WERI-Rb-1 (cell line): ENCODE results near the gene CD200R1.

Source experiments
- DNase-seq: peaks from one replicate; pipeline ENCODE4 v3.0.0-alpha.2; 2020
- H3K27ac ChIP-seq: fragments of 250-450 bp; sonication (Bioruptor Pico); 2 replicates; pipeline ENCODE4 v1.5.1; 2020; ENCODE audit warnings: mild to moderate bottlenecking, moderate library complexity
- H3K27me3 ChIP-seq: fragments of 250-450 bp; sonication (Bioruptor Pico); 2 replicates; pipeline ENCODE4 v1.5.1; 2021; ENCODE audit warnings: mild to moderate bottlenecking, low read depth, moderate library complexity; ENCODE audit not compliant: insufficient read depth, severe bottlenecking
- H3K36me3 ChIP-seq: fragments of 250-450 bp; sonication (Bioruptor Pico); 2 replicates; pipeline ENCODE4 v1.5.1; 2020; ENCODE audit warnings: mild to moderate bottlenecking, moderate library complexity
- H3K4me3 ChIP-seq: 2 replicates; pipeline ENCODE4 v1.5.1; 2011; ENCODE audit warnings: low read depth, mild to moderate bottlenecking, control low read depth, low read length
- H3K9me3 ChIP-seq: fragments of 250-450 bp; sonication (Bioruptor Pico); 2 replicates; pipeline ENCODE4 v1.5.1; 2021; ENCODE audit warnings: mild to moderate bottlenecking, moderate library complexity; ENCODE audit not compliant: severe bottlenecking
- TF ChIP-seq, protein P1 (sequence below): IDR thresholded peaks from 2 replicates; pipeline ENCODE4 v1.5.1; 2011; ENCODE audit warnings: low read depth, mild to moderate bottlenecking, control low read depth, inconsistent platforms, low read length

Gene CD200R1

DNA sequence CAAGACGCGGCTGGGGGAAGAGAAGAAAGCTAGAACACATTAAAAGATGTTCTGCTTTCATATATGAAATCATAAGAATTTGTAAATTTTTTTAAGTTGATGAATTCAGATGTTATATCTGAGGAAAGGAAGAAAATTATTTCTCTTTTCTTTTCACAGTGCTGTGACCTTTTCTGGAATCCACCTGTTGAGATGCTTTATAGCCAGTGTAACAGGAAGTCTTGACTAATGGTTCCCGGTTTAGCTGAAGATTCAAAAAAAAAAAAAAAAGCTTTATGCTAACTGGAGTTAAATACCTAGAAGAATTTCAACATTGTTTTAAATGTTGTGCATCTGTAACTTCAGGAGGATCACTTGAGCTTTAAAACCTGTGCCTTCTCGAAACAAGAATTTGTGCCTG is 25.8 kb upstream of the CD200R1 start:
- TF ChIP-seq, protein P1, sequence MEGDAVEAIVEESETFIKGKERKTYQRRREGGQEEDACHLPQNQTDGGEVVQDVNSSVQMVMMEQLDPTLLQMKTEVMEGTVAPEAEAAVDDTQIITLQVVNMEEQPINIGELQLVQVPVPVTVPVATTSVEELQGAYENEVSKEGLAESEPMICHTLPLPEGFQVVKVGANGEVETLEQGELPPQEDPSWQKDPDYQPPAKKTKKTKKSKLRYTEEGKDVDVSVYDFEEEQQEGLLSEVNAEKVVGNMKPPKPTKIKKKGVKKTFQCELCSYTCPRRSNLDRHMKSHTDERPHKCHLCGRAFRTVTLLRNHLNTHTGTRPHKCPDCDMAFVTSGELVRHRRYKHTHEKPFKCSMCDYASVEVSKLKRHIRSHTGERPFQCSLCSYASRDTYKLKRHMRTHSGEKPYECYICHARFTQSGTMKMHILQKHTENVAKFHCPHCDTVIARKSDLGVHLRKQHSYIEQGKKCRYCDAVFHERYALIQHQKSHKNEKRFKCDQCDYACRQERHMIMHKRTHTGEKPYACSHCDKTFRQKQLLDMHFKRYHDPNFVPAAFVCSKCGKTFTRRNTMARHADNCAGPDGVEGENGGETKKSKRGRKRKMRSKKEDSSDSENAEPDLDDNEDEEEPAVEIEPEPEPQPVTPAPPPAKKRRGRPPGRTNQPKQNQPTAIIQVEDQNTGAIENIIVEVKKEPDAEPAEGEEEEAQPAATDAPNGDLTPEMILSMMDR: no peak
- Histone ChIP-seq H3K36me3 (peaks cover 62% of the 10 kb centered on the region), H3K27ac (no peak overlapping the region)

DNA sequence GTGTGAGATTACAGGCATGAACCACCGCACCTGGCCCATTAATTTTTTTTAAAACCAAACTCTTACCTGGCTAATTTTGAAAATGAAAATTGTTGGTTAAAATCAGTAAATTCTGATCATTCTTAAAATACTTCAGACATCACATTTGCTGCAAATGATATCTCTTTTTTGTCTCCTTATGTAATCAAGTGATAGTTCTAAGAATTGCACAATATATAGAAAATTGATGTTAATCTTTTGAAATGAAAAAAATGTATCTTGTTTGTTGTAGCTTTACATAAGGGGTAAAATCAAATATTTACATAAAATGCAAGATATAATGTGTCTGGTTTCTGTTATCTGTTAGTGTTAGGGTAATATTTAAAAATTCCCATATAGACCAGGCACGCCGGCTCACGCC is 20.9 kb upstream of the CD200R1 start:
- no peak for DNase-seq
- H3K9me3 ChIP-seq: no peaks in the 10 kb centered on the region
- no peak overlapping the region for H3K4me3 ChIP-seq
- H3K36me3 ChIP-seq: peaks cover 20% of the 10 kb centered on the region
- H3K27ac ChIP-seq: no peak overlapping the region
- H3K27me3 ChIP-seq: no peaks in the 10 kb centered on the region
- TF ChIP-seq, protein P1: no peak

More for the DNA sequence above, 25.8 kb upstream of the CD200R1 start:
- no peak for DNase-seq
- Histone ChIP-seq H3K9me3 (no peaks in the 10 kb centered on the region), H3K27me3 (no peaks in the 10 kb centered on the region), H3K4me3 (no peak overlapping the region)

DNA sequence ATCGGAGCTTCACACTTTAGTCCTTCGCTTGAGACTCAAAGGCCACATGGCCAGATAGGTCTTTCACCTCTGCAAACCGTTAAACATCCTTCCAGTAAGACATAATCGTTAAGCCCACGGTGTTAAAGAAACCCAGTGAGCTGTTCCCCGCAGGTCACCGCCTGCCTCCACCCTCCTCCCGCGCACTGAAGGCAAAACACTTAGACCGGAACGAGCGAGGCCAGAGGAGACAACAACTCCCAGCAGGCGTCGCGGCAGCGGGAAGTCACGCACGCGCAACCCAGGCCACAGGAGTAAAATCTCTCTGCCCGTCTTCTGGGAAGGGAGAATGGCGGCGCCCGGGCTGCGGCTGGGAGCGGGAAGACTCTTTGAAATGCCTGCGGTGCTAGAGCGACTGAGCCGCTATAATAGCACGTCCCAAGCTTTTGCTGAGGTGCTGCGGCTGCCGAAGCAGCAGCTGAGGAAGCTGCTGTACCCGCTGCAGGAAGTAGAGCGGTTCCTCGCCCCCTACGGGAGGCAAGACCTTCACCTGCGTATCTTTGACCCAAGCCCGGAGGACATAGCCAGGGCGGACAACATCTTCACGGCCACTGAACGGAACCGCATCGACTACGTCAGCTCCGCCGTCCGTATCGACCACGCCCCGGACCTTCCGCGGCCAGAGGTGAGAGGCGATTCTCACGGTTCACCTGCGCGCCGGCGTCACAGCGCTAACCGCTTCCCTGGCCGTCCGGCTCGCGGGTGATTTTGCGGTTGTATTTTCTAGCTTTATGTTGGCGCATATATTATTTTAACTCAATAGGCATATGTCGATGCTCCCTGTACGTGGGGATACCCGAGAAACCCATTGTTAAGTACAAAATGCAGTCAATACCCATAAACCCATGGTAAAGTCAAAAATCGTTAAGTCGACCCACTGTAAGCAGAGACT is 16.0 kb upstream of the CD200R1 start, which contains the start of gene GTPBP8:
Gene GTPBP8, plus strand, starts transcription at position 313 of the 931 bp plus-strand sequence. Its CDS starts 16 bp downstream, at position 329.
- Histone ChIP-seq H3K27ac (peak within 1 kb of the TSS; percentile 97), H3K36me3 (peaks cover 2% of the 10 kb centered on the region; the same call in 1 of the 2 replicates), H3K9me3 (no peaks in the 10 kb centered on the region), H3K4me3 (peak within 1 kb of the TSS; percentile 83), H3K27me3 (no peaks in the 10 kb centered on the region)
- peak; percentile 95 for DNase-seq
- TF ChIP-seq, protein P1: no peak

DNA sequence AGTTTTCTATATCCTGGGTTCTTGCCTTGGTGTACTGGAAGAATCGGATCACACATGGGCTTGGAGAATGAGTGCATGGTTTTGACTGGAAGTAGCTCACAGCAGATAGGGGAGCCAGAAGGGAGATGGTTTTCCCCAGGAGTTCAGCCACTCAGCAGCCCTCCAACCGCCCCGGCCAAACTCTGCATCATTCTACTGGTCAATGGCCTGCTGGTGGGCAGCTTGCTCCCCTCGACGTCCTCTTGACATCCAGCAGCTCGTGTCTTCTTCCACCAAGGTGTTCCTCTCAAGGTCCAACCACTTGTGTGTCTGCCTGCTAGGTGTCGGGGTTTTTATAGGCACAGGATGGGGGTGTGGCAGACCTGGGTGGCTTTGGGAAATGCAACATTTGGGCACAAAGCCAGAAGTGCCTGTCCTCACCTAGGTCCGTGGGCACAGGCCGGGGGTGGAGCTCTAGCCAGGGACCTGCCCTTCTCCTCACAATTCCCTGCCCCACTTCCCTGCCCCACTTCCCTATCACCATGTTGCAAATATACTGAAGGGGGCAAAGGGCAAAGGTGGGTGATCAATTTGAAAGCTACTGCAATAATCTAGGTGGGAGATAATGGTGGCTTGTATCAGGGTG is 12.9 kb upstream of the CD200R1 start:
- peaks cover 16% of the 10 kb centered on the region for H3K27me3 ChIP-seq
- no peaks in the 10 kb centered on the region for H3K9me3 ChIP-seq
- TF ChIP-seq, protein P1: no peak
- no peak overlapping the region for H3K4me3 ChIP-seq
- 0 out of 2 replicates have a peak, but pooled peaks cover 2% of the 10 kb centered on the region for H3K36me3 ChIP-seq
- H3K27ac ChIP-seq: no peak overlapping the region
- no peak for DNase-seq

DNA sequence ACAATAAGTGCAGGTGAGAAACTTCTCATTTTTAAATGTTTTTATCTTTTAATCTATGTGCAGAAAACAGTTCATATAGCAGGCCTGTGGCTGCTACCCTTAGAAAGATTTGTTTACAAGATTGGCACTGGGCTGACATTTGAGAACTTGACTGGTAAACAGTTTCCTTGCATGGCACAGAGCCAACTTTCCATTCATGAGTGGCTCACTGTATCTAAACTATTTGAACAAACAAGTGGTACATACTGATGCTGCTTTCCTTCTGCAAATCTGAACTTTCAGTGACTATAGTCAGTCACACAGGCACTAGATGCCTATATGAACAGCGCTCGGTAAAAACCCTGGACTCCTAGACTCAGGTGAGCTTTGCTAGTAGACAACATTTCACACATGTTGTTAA is 9.6 kb upstream of the CD200R1 start:
- Histone ChIP-seq H3K27me3 (peaks cover 22% of the 10 kb centered on the region), H3K27ac (no peak overlapping the region), H3K4me3 (no peak overlapping the region), H3K9me3 (no peaks in the 10 kb centered on the region), H3K36me3 (no peaks in the 10 kb centered on the region)
- TF ChIP-seq, protein P1: no peak
- DNase-seq: no peak
